ENCODE results near the gene APOD. TPM values are rescaled to one million over a fixed set of nuclear protein-coding genes. Genes with fewer than 3 reads are reported as not detected.

The APOD gene
- total and polyA plus RNA-seq, 9 of the 15 experiments (the other 6 are each of a cell fraction or from before 2014, with no cell fraction given) = 0.18 to 0.50 (median 0.35) TPM; not detected in 1

- TF ChIP-seq, protein P1, sequence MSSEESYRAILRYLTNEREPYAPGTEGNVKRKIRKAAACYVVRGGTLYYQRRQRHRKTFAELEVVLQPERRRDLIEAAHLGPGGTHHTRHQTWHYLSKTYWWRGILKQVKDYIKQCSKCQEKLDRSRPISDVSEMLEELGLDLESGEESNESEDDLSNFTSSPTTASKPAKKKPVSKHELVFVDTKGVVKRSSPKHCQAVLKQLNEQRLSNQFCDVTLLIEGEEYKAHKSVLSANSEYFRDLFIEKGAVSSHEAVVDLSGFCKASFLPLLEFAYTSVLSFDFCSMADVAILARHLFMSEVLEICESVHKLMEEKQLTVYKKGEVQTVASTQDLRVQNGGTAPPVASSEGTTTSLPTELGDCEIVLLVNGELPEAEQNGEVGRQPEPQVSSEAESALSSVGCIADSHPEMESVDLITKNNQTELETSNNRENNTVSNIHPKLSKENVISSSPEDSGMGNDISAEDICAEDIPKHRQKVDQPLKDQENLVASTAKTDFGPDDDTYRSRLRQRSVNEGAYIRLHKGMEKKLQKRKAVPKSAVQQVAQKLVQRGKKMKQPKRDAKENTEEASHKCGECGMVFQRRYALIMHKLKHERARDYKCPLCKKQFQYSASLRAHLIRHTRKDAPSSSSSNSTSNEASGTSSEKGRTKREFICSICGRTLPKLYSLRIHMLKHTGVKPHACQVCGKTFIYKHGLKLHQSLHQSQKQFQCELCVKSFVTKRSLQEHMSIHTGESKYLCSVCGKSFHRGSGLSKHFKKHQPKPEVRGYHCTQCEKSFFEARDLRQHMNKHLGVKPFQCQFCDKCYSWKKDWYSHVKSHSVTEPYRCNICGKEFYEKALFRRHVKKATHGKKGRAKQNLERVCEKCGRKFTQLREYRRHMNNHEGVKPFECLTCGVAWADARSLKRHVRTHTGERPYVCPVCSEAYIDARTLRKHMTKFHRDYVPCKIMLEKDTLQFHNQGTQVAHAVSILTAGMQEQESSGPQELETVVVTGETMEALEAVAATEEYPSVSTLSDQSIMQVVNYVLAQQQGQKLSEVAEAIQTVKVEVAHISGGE (CRISPR knock-in tag; IDR thresholded peaks at IDR 0.05) = no peak
- TF ChIP-seq, protein P2, sequence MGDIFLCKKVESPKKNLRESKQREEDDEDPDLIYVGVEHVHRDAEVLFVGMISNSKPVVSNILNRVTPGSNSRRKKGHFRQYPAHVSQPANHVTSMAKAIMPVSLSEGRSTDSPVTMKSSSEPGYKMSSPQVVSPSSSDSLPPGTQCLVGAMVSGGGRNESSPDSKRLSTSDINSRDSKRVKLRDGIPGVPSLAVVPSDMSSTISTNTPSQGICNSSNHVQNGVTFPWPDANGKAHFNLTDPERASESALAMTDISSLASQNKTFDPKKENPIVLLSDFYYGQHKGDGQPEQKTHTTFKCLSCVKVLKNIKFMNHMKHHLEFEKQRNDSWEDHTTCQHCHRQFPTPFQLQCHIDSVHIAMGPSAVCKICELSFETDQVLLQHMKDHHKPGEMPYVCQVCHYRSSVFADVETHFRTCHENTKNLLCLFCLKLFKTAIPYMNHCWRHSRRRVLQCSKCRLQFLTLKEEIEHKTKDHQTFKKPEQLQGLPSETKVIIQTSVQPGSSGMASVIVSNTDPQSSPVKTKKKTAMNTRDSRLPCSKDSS (IDR thresholded peaks at IDR 0.05; ENCODE audit: low read depth, partially characterized antibody) = no peak
- TF ChIP-seq SNIP1 (IDR thresholded peaks at IDR 0.05; ENCODE audit: low read depth) = no peak
- TF ChIP-seq, protein P3, sequence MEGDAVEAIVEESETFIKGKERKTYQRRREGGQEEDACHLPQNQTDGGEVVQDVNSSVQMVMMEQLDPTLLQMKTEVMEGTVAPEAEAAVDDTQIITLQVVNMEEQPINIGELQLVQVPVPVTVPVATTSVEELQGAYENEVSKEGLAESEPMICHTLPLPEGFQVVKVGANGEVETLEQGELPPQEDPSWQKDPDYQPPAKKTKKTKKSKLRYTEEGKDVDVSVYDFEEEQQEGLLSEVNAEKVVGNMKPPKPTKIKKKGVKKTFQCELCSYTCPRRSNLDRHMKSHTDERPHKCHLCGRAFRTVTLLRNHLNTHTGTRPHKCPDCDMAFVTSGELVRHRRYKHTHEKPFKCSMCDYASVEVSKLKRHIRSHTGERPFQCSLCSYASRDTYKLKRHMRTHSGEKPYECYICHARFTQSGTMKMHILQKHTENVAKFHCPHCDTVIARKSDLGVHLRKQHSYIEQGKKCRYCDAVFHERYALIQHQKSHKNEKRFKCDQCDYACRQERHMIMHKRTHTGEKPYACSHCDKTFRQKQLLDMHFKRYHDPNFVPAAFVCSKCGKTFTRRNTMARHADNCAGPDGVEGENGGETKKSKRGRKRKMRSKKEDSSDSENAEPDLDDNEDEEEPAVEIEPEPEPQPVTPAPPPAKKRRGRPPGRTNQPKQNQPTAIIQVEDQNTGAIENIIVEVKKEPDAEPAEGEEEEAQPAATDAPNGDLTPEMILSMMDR (IDR thresholded peaks at IDR 0.05 in 2 of 3, conservative IDR thresholded peaks at IDR 0.05 in 1 of 3; ENCODE audit: insufficient read depth in 2 of 3, low read depth in 1 of 3, low read length in 3 of 3) = peak; percentile 63 to 86 (median 69)
- no peak for TF ChIP-seq ZNF695 (CRISPR knock-in tag; IDR thresholded peaks at IDR 0.05)
Measured at GRCh38 chr3:195558602-195559001, 25.1 kb downstream of the APOD start (continued).
